Fibroblast of skin of right quadriceps (primary cell): ENCODE results near the gene SLC15A3.
"Not testable (repeated sequence)": the region's sequence is repeated elsewhere in the genome, so short reads cannot be mapped to it uniquely, and the experiment has no call there.

Experiments used
- DNase-seq: peaks from one replicate; pipeline ENCODE4 v3.0.0-alpha.2; 2013

The SLC15A3 gene

DNA sequence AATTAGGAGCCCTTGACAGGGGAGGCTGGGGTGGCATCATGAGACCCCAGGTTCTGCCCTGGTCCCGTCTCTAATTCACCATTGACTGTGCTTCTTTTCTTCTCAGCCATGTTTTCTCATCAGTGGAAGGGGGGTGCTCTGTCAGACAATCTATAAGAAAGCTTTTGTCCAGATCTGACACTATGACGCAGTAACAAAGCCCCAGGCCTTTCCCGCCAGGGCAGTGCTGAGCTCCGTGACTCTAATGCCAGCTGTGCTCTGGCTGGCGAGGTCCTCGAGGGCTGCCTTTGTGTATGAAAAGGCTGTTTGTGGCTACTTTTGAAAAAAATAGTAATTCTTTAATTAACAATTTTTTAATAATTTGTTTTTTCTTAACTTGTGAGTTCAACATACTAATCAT, 22.8 kb upstream of the SLC15A3 start:
- no peak for DNase-seq

GRCh38 chr11:60974316-60974715, 22.3 kb upstream of the SLC15A3 start:
- DNase-seq: not testable (repeated sequence)

DNA sequence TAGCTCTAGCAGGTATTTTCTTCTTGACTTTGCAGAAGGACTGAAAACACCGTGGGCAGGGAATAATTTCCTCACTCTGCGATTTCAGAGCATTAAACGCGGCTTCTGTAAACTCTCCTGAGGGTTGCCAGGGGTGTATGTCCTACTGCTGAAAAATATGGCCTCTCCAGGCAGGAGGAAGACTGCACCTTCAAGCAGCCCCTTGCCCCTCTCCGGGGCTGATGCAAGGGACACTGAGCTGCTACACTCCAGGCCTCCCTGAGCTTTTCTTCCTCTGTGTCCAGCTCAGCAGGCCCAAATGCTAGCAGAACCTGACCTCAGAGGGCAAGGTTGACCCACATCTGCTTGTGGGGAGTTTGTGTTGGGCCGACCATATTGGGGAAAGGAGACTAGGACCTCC, 21.7 kb upstream of the SLC15A3 start:
- no peak for DNase-seq

- no peak for DNase-seq
Measured at GRCh38 chr11:60972182-60973030, 20.4 kb upstream of the SLC15A3 start.

- DNase-seq: no peak
Measured at GRCh38 chr11:60971520-60971919, 19.5 kb upstream of the SLC15A3 start, which contains the start of gene CD6. CD6 (plus strand) TSS chr11:60971680; CDS start chr11:60971866, 186 bp downstream.

DNA sequence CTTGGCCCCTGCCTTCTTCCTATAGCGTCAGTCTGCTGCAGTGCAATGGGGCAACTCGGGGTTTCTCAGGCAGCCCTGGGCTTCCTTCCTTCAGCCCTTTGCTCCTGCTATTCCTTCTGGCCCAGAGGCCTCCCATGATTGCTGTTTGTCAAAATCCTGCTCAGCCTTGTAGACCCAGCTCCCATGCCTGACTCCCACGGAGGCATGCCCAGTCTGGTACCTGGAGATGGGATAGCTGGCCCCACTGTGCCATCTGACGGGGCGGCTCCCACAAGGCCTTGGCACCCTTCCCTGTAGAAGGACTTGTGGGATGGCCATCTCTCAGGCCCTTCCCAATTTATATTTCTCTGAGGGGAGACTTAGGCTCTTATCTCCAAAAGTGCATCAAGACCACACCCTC, 18.9 kb upstream of the SLC15A3 start:
- no peak for DNase-seq

- DNase-seq: peak; percentile 15
Measured at GRCh38 chr11:60970369-60970774, 18.4 kb upstream of the SLC15A3 start.

DNA sequence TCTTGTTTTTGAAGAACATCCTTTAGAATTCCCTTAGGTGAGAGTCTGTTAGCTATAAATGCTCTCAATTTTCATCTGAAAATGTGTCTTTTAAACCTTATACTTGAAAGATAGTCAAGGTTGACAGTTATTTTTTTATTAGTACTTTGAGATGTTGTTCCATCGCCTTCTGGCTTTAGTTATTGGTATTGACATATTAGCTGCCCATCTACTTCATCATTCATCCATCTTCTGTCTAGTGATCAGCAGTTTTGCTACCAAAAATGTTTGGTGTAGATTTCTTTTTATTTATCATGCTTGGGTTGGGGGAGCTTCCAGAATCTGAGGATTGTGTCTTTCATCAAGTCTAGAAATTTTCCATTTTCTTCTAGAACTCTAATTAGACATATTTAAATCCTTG, 16.2 kb upstream of the SLC15A3 start:
- no peak for DNase-seq

- no peak for DNase-seq
Measured at GRCh38 chr11:60966890-60967289, 14.9 kb upstream of the SLC15A3 start.

GRCh38 chr11:60964801-60965200, 12.8 kb upstream of the SLC15A3 start:
- no peak for DNase-seq

GRCh38 chr11:60960405-60960804, 8.4 kb upstream of the SLC15A3 start:
- no peak for DNase-seq

DNA sequence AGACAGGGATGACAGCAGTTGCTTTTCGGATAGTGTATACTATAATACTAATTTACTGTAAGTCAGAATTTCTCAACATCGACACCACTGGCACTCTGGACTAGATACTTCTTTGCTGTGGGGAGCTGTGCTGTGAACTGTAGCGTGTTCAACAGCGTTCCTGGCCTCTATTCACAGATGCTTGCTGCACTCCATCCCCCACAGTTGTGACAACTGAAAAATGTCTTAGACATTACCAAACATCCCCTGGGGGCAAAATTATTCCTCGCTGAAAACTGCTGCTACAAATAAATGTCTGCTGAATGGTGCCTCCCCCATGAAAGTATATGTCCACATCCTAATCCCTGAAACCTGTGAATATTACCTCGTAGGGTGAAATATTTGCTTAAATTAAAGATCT, 7.5 kb upstream of the SLC15A3 start:
- DNase-seq: peak; percentile 28

DNA sequence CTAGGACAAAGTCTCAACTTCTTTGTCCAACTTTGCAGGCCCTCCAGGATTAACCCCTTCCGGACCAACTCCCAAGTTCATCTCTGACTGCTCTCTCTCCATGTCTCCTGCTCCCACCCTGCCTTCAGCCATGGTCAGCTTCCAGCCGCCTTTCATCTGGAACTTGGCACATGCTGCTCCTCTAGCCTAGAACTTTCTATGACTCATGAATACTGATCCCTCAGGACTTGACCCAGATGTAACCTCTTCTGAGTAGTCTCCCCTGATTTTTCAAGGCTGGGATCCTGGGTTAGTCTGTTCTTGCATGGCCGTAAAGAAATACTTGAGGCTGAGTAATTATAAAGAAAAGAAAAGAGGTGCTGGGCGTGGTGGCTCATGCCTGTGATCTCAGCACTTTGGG, 5.2 kb upstream of the SLC15A3 start:
- no peak for DNase-seq

- no peak for DNase-seq
Measured at GRCh38 chr11:60955571-60955970, 3.6 kb upstream of the SLC15A3 start.

GRCh38 chr11:60954421-60954820, 2.4 kb upstream of the SLC15A3 start:
- DNase-seq: no peak

DNA sequence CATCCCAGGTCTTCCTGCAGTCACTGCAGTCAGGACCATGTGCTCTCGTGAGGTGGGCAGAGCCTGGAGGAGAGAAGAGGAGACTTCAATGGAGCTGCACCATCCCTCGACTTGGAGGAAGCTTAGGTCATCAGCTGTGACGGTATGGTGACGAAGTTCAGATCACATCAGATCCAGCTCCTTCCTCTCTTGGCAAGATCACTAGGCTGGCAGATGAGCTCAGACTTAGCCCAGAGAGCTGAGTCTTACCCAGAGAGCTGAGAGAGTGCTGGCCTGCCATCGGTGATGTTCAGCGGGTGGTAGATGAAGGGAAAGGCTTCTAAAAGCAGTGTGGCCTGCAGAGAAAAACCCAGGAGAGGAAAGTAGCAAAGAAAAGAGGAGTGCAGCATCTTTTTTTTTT, 1.8 kb upstream of the SLC15A3 start:
- DNase-seq: peak; percentile 24

GRCh38 chr11:60952742-60953170, 780 bp upstream of the SLC15A3 start:
- DNase-seq: no peak

DNA sequence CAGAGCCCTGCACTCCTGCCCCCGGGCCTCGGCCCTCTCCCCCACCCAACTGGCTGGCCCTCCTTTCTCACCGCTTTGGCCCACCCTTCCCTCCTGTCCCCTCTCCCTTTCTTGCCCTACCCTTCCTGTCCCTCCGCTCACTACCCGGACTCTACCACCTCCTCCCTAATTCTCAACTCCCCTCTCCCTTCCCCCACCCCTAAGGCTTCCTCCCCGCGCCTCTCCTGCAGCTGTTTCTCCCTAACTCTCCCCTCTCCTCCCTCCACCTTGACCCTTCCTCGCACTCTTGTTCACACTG, 421 bp downstream of the SLC15A3 start:
- no peak for DNase-seq

DNA sequence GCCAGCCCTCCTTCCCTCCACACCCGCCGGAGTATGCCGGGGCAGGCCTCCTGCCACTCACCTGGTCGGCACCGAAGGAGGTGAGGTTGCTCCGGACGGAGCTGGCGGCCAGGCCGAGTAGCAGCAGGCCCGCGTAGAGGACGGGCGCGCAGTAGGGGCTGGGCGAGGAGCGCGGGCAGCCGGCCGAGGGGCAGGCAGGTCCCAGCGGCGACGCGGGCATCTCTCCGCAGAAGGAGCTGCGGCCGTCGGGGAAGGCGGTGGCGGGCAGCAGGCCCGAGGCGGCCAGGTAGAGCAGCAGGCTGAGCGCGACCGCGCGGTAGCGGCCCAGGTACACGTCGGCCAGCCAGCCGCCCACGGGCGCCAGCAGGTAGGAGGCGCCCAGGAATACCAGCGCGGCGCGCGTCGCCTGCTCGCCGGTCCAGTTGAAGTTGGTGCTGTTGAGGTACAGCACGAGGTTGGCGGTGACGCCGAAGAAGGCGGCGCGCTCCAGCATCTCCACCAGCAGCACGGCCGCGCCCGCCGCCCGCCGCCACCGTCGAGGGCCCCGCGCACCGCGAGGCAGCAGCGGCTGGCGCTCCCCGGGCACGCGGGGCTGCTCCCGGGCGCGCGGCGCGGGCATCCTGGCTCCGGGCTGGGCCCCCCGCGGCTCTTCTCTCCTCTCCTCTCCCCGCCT, 907 bp downstream of the SLC15A3 start:
- DNase-seq: no peak

DNA sequence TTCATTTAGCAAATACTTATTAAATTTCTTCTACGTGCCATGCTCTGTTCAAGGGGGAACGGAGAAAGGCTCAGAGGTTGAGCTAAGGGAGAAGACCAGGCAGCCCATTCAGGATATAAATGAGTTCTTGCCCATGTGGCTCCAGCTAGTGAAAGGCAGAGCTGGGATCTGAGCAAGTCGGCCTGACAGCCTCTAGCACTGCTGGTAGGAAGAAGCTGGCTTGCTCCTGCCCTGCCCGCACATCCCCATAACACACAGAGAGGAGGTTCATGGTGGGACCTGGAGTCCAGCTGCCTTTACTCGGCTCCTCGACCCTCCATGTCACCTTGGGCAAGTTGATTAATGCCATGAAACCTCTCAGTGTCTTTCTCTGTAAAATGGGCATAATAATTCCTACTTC, 2.0 kb downstream of the SLC15A3 start:
- DNase-seq: no peak

GRCh38 chr11:60948250-60948649, 3.7 kb downstream of the SLC15A3 start:
- DNase-seq: no peak

DNA sequence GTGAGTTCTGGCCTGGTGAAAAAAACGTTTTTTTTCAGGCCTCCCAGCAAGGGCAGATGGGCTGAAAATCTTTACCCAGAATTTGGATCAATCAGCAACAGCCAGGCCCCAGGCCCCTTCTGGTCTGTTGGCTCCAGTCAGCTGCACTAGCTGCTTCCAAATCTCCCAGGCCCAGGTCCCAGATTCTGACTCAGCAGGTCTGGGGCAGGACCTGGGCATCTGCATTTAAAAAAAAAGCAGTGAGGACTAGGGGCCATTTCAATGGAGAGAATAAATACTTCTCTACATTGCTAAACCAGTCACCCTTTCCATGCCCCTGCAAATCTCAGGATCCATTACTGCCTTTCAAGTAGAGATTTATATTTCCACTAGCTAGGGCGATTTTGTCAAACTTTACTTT, 4.3 kb downstream of the SLC15A3 start:
- DNase-seq: no peak

DNA sequence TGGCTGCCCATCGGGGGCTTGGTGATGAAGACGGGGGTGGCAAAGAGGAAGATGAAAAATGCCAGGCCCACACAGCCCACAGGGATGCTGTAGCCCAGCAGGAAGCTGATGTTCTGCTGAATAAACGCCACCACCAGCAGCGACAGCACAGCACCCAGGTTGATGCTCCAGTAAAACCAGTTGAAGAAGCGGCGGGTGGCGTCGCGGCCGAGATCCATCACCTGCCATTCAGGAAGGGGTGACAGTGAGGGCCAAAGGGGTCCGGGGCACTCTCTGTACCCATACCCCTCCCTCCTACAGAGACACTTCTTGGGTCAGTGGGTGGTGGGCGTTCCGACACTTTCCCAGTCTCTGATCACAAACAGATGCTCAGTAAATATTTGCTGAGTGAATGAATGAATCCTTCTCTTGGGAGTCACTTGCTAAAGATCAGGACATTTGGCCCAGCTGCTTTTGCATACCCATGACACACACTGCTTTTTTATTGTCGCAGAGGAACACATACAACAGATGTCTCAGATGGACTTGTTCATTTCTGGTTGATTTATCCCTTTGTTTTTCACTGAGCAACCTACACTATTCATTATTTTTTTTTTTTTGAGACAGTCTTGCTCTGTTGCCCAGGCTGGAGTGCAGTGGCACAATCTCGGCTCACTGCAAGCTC, 5.2 kb downstream of the SLC15A3 start:
- no peak for DNase-seq

- no peak for DNase-seq
Measured at GRCh38 chr11:60945295-60945667, 6.7 kb downstream of the SLC15A3 start.
